Upper lobe of left lung (tissue), 6 donors: ENCODE data around the gene SLC16A3. TPM values are rescaled to one million over a fixed set of nuclear protein-coding genes. Genes with fewer than 3 reads are reported as not detected.

Source experiments
- ATAC-seq, 2 donors: fragments of 200-7000 bp; cut with Tn5 transposase; one replicate each; pipeline ENCODE4 v1.9.1; 2022; ENCODE audit warnings: mild to moderate bottlenecking in 2 of 2, moderate library complexity in 2 of 2; ENCODE audit not compliant: low FRiP score in 2 of 2
- DNase-seq, 2 donors: peaks; one replicate each; pipeline ENCODE4 v3.0.0-alpha.2; 2019 to 2020
- H3K27ac ChIP-seq, 4 donors: fragments of 200-600 bp; sonication (generic); one replicate each; pipeline ENCODE4 v1.5.1; 2016 to 2019
- H3K27me3 ChIP-seq, 4 donors: fragments of 200-600 bp; sonication (generic); one replicate each; pipeline ENCODE4 v1.5.1; 2017 to 2019
- H3K36me3 ChIP-seq, 4 donors: fragments of 200-600 bp; sonication (generic); one replicate each; pipeline ENCODE4 v1.5.1; 2016 to 2019
- H3K4me1 ChIP-seq, 4 donors: fragments of 200-600 bp; sonication (generic); one replicate each; pipeline ENCODE4 v1.5.1; 2018 to 2019
- H3K4me3 ChIP-seq, 4 donors: fragments of 200-600 bp; sonication (generic); one replicate each; pipeline ENCODE4 v1.5.1; 2017 to 2019; ENCODE audit warnings: mild to moderate bottlenecking in 2 of 4, moderate library complexity in 1 of 4
- H3K9me3 ChIP-seq, 4 donors: fragments of 200-600 bp; sonication (generic); one replicate each; pipeline ENCODE4 v1.5.1; 2018 to 2019
- EP300 ChIP-seq, 4 donors: sonication (generic); formaldehyde crosslinking; IDR thresholded peaks; one replicate each; pipeline ENCODE4 v1.5.1; 2017; ENCODE audit warnings: antibody characterized with exemption in 4 of 4, control low read depth in 2 of 4
- POLR2A ChIP-seq, 4 donors: fragments of 450-650 bp; IDR thresholded peaks; one replicate each; pipeline ENCODE4 v1.5.1; 2016 to 2017; ENCODE audit warnings: antibody characterized with exemption in 4 of 4, mild to moderate bottlenecking in 2 of 4
- POLR2AphosphoS5 ChIP-seq, 2 donors: sonication (generic); formaldehyde crosslinking; IDR thresholded peaks; one replicate each; pipeline ENCODE4 v1.5.1; 2017; ENCODE audit warnings: antibody characterized with exemption in 2 of 2
- WGBS, 2 donors: methylation state at CpG; one replicate each; pipeline ENCODE4 v1.1.5; 2017 to 2018; 5-methylcytosine and 5-hydroxymethylcytosine counted together
- total RNA-seq, 6 donors: library from RNA; depleted of rRNA in 4 of 6; stranded (reverse); fragments of >200 nt in 4 of 6; gene quantifications; one replicate each; pipeline versions ENCODE4 v1.1.0 to v1.2.1, GENCODE V29; 2016 to 2021
- TF ChIP-seq, protein P1 (sequence below), 6 experiments: fragments of 450-650 bp in 4 of 6; fragments of 200-600 bp in 2 of 6; sonication (generic) in 2 of 6; IDR thresholded peaks; one replicate each; pipeline ENCODE4 v1.5.1; 2016 to 2019; ENCODE audit warnings: antibody characterized with exemption in 6 of 6
- donor health status: DM: no; HTN: no; CAD: no; lungs with moderate emphysema.
- donor health status: DM: no; HTN: yes; CAD: no; lungs with severe emphysema.

SLC16A3 gene
- total RNA-seq, 6 donors from 2014 or later: 33.5 to 134 (median 102) TPM

DNA sequence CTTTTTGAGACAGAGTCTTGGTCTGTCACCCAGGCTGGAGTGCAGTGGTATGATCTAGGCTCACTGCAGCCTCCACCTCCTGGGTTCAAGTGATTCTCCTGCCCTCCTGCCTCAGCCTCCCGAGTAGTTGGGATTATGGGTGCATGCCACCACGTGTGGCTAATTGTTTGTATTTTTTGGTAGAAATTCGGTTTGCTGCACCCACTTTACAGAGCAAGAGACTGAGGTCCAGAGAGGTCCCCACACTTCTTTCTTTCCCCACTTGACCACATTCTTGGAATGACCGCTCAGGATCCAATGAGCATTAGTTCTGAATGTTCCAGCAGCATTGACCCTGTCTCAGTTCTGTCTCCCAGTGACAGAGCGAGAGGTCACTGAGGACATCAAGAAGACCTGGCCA lies 5.3 kb upstream of the SLC16A3 start:
- ATAC-seq: no peak
- H3K4me1 ChIP-seq: peaks cover 4 to 13% (median 7%) of the 10 kb centered on the region in 4 donors

DNA sequence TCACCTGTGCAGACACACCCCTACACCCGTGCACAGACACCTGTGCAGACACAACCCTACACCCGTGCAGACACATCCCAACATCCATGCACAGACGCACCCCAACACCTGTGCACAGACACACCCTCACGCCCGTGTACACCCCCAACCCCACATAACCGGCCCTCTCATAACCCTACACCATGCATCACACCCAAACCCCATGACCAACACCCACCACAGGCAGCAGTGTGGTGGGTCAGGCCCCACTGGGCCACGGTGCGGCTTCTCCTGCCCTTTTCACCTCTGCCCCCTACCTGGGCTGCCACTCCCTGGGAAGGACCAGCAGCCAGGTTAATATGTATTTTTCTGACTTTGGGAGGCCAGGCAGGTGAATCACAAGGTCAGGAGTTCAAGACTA lies 4.2 kb upstream of the SLC16A3 start:
- no peak for DNase-seq
- WGBS, 2 donors: 74 to 80% methylated on average over 6 to 8 of the region's 8 CpGs

More for the DNA sequence above, 5.3 kb upstream of the SLC16A3 start:
- H3K4me3 ChIP-seq: no peak overlapping the region
- TF ChIP-seq EP300 (IDR thresholded peaks at IDR 0.05) (no peak), POLR2A (IDR thresholded peaks at IDR 0.05) (no peak), POLR2AphosphoS5 (IDR thresholded peaks at IDR 0.05) (no peak)
- TF ChIP-seq, protein P1, sequence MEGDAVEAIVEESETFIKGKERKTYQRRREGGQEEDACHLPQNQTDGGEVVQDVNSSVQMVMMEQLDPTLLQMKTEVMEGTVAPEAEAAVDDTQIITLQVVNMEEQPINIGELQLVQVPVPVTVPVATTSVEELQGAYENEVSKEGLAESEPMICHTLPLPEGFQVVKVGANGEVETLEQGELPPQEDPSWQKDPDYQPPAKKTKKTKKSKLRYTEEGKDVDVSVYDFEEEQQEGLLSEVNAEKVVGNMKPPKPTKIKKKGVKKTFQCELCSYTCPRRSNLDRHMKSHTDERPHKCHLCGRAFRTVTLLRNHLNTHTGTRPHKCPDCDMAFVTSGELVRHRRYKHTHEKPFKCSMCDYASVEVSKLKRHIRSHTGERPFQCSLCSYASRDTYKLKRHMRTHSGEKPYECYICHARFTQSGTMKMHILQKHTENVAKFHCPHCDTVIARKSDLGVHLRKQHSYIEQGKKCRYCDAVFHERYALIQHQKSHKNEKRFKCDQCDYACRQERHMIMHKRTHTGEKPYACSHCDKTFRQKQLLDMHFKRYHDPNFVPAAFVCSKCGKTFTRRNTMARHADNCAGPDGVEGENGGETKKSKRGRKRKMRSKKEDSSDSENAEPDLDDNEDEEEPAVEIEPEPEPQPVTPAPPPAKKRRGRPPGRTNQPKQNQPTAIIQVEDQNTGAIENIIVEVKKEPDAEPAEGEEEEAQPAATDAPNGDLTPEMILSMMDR (IDR thresholded peaks at IDR 0.05): no peak
- WGBS, 2 donors: 79 to 90% methylated on average over 5 of the region's 5 CpGs
- no peaks in the 10 kb centered on the region for H3K9me3 ChIP-seq
- DNase-seq: no peak
- no peaks in the 10 kb centered on the region for H3K27me3 ChIP-seq
- H3K36me3 ChIP-seq: no peaks in the 10 kb centered on the region
- H3K27ac ChIP-seq: peak overlapping the region in 1 of 4 donors; percentile 24

DNA sequence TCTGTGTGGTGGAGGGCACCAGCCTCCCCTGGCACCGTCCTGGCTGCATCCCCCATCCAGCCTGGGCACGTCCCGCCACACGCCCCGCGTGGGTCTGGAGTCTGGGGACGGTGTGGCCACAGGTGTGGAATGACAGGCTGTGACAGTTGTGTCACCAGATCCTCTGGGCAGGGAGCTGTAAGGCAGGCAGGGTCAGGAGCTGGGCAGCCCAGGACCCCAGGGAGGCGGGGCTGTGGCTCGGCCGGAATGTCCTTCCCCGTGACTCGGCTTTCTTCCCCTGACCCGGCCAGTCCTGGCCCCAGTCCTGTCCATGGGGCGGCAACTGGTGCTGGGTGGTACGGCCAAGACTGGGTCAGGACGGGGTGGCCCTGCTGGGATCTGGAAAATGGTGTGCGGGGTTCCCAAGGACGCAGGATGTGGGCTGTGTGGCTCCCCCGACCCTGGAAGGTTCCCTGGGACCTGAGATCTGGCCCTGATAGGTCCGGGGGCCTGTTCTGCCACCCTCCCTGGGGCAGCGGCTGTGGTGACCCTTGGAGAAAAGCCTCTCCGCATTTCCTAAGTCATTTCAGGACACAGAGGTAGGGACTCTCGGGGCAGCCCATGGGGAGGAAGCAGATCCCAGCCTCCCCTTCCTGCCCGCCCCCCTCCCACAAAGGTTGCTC lies 3.3 kb upstream of the SLC16A3 start:
- no peak overlapping the region for H3K4me3 ChIP-seq
- peak overlapping the region in 1 of 4 donors; percentile 1 for H3K27ac ChIP-seq
- DNase-seq (peak in 1 of 2 donors; percentile 66), ATAC-seq (no peak)
- peaks cover 20 to 28% (median 21%) of the 10 kb centered on the region in 4 donors for H3K4me1 ChIP-seq
- no peaks in the 10 kb centered on the region for H3K27me3 ChIP-seq
- no peak for TF ChIP-seq POLR2AphosphoS5 (IDR thresholded peaks at IDR 0.05)
- TF ChIP-seq, protein P1 (IDR thresholded peaks at IDR 0.05): no peak
- no peak for TF ChIP-seq EP300 (IDR thresholded peaks at IDR 0.05)
- TF ChIP-seq POLR2A (IDR thresholded peaks at IDR 0.05): no peak
- H3K9me3 ChIP-seq: no peaks in the 10 kb centered on the region
- 71 to 73% methylated on average over 3 to 20 of the region's 24 CpGs for WGBS, 2 donors
- H3K36me3 ChIP-seq: no peaks in the 10 kb centered on the region

More for the DNA sequence above, 4.2 kb upstream of the SLC16A3 start:
- no peak for ATAC-seq
- no peaks in the 10 kb centered on the region for H3K27me3 ChIP-seq
- H3K4me3 ChIP-seq: no peak overlapping the region
- H3K4me1 ChIP-seq: peaks cover 11 to 20% (median 13%) of the 10 kb centered on the region in 4 donors
- TF ChIP-seq POLR2AphosphoS5 (IDR thresholded peaks at IDR 0.05) (no peak), EP300 (IDR thresholded peaks at IDR 0.05) (no peak), POLR2A (IDR thresholded peaks at IDR 0.05) (no peak)
- TF ChIP-seq, protein P1 (IDR thresholded peaks at IDR 0.05): no peak
- H3K36me3 ChIP-seq: no peaks in the 10 kb centered on the region
- no peak overlapping the region for H3K27ac ChIP-seq
- H3K9me3 ChIP-seq: no peaks in the 10 kb centered on the region

DNA sequence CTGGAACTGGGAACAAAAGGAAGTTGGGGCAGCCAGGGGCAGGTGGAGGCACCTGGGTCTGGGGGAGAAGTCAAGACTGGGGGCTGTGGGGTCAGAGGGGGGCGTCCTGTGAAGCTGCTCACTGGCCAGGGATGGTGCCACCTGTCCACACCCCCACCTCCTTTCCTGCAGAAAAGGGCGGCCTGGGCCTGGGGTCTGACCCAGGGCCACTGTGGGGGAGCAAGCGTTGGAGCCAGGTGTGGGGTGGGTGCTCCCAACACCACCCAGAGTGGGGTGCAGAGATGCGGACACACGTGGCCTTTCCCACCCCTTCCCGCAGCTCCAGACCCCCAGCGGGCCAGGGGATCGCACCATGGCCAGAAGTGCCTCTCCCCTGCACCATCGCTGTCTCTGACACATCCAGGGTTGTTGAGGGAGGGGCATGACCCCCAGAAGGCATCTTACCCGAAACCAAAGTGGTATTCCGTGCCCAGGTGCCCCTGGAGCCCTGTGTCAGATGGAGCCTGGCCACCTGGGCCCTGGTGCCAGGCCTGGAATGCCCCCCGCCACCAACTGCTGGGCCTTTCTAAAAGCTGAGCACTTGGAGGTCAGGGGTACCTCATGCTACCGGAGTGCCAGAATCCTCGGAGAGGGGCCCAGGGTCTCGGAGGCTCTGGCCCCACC lies 2.6 kb upstream of the SLC16A3 start:
- WGBS, 2 donors: 96 to 100% methylated on average over 2 to 11 of the region's 15 CpGs
- DNase-seq (no peak), ATAC-seq (no peak)
- Histone ChIP-seq H3K4me1 (peaks cover 24 to 36% (median 26%) of the 10 kb centered on the region in 4 donors), H3K4me3 (no peak overlapping the region), H3K9me3 (no peaks in the 10 kb centered on the region), H3K27me3 (no peaks in the 10 kb centered on the region), H3K27ac (peak overlapping the region in 2 of 4 donors; percentile 1 to 26), H3K36me3 (no peaks in the 10 kb centered on the region)
- TF ChIP-seq POLR2AphosphoS5 (IDR thresholded peaks at IDR 0.05): no peak
- no peak for TF ChIP-seq POLR2A (IDR thresholded peaks at IDR 0.05)
- TF ChIP-seq, protein P1 (IDR thresholded peaks at IDR 0.05): no peak
- no peak for TF ChIP-seq EP300 (IDR thresholded peaks at IDR 0.05)
